Tibial nerve (tissue), 4 donors: ENCODE data around the gene MBD5.

Experiments used
- CTCF ChIP-seq, 5 experiments: fragments of 200-600 bp in 3 of 5; fragments of 450-650 bp in 2 of 5; sonication (generic) in 3 of 5; IDR thresholded peaks; one replicate each; pipeline ENCODE4 v1.5.1; 2016 to 2019; ENCODE audit warnings: antibody characterized with exemption in 5 of 5, mild to moderate bottlenecking in 3 of 5, moderate library complexity in 2 of 5
- EP300 ChIP-seq, 2 donors: sonication (generic); formaldehyde crosslinking; IDR thresholded peaks; one replicate each; pipeline ENCODE4 v1.6.1; 2017; ENCODE audit warnings: antibody characterized with exemption in 2 of 2, mild to moderate bottlenecking in 1 of 2
- POLR2A ChIP-seq, 2 donors: fragments of 450-650 bp; IDR thresholded peaks; one replicate each; pipeline ENCODE4 v1.6.1; 2017; ENCODE audit warnings: antibody characterized with exemption in 2 of 2, mild to moderate bottlenecking in 2 of 2, moderate library complexity in 2 of 2

GRCh38 chr2:148218326-148219075 is 197.6 kb downstream of the MBD5 start:
- TF ChIP-seq CTCF (IDR thresholded peaks at IDR 0.05) (no peak), POLR2A (IDR thresholded peaks at IDR 0.05) (no peak), EP300 (IDR thresholded peaks at IDR 0.05) (no peak)
